ENCODE data around the gene PPA1. TPM values are rescaled to one million over a fixed set of nuclear protein-coding genes. Genes with fewer than 3 reads are reported as not detected.

Gene PPA1
- total and polyA plus RNA-seq, 12 donors, result 96.9 to 600 (median 162) TPM

- Histone ChIP-seq H3K4me3 (no peak overlapping the region), H3K4me1 (replicated peaks in 1 of 2) (no peaks in the 10 kb centered on the region), H3K27ac (no peak overlapping the region), H3K36me3 (replicated peaks in 1 of 2) (no peaks in the 10 kb centered on the region), H3K9me3 (replicated peaks in 1 of 3) (no peaks in the 10 kb centered on the region), H3K27me3 (no peaks in the 10 kb centered on the region)
- no peak for DNase-seq
- intact Hi-C loops (cut with DNase I), result no loop called here
- 58 to 69% (median 67%) methylated on average over 1 of the region's 1 CpG for WGBS, 4 donors
- TF ChIP-seq CTCF (IDR thresholded peaks at IDR 0.05) (no peak), POLR2A (IDR thresholded peaks at IDR 0.05) (no peak)
Observed at GRCh38 chr10:70266701-70267100, 33.5 kb upstream of the PPA1 start.

- no peaks in the 10 kb centered on the region for H3K36me3 ChIP-seq (replicated peaks in 1 of 2)
- TF ChIP-seq CTCF (IDR thresholded peaks at IDR 0.05) (no peak), POLR2A (IDR thresholded peaks at IDR 0.05) (no peak)
- intact Hi-C loops (cut with DNase I), result no loop called here
- H3K4me1 ChIP-seq (replicated peaks in 1 of 2), result no peaks in the 10 kb centered on the region
- no peak overlapping the region for H3K27ac ChIP-seq
- no peak for DNase-seq
- no peaks in the 10 kb centered on the region for H3K27me3 ChIP-seq
- no peak overlapping the region for H3K4me3 ChIP-seq
- 85 to 96% (median 93%) methylated on average over 7 of the region's 7 CpGs for WGBS, 4 donors
- H3K9me3 ChIP-seq (replicated peaks in 1 of 3), result no peaks in the 10 kb centered on the region
Observed at GRCh38 chr10:70266056-70266455, 32.8 kb upstream of the PPA1 start.

- no peak for DNase-seq
- Histone ChIP-seq H3K9me3 (replicated peaks in 1 of 3) (no peaks in the 10 kb centered on the region), H3K4me1 (replicated peaks in 1 of 2) (no peaks in the 10 kb centered on the region), H3K27ac (no peak overlapping the region), H3K27me3 (no peaks in the 10 kb centered on the region), H3K36me3 (replicated peaks in 1 of 2) (no peaks in the 10 kb centered on the region), H3K4me3 (no peak overlapping the region)
- intact Hi-C loops (cut with DNase I), result no loop called here
- TF ChIP-seq POLR2A (IDR thresholded peaks at IDR 0.05) (no peak), CTCF (IDR thresholded peaks at IDR 0.05) (no peak)
- 48 to 66% (median 52%) methylated on average over 9 to 10 of the region's 10 CpGs for WGBS, 4 donors
Observed at GRCh38 chr10:70265032-70265689, 31.9 kb upstream of the PPA1 start.

GRCh38 chr10:70260734-70261133 lies 27.5 kb upstream of the PPA1 start:
- Histone ChIP-seq H3K4me1 (replicated peaks in 1 of 2) (no peaks in the 10 kb centered on the region), H3K27me3 (peaks cover 7% of the 10 kb centered on the region), H3K4me3 (no peak overlapping the region), H3K27ac (no peak overlapping the region), H3K9me3 (replicated peaks in 1 of 3) (no peaks in the 10 kb centered on the region), H3K36me3 (replicated peaks in 1 of 2) (no peaks in the 10 kb centered on the region)
- TF ChIP-seq CTCF (IDR thresholded peaks at IDR 0.05) (no peak), POLR2A (IDR thresholded peaks at IDR 0.05) (no peak)
- 91 to 100% (median 96%) methylated on average over 1 to 3 of the region's 3 CpGs for WGBS, 4 donors
- no peak for DNase-seq
- intact Hi-C loops (cut with DNase I), result no loop called here
